ENCODE results near the gene TXNDC16. TPM values are rescaled to one million over a fixed set of nuclear protein-coding genes. Genes with fewer than 3 reads are reported as not detected.

TXNDC16 gene
- total RNA-seq, 2 donors from 2014 or later = 11.5 to 17.5 TPM

DNA sequence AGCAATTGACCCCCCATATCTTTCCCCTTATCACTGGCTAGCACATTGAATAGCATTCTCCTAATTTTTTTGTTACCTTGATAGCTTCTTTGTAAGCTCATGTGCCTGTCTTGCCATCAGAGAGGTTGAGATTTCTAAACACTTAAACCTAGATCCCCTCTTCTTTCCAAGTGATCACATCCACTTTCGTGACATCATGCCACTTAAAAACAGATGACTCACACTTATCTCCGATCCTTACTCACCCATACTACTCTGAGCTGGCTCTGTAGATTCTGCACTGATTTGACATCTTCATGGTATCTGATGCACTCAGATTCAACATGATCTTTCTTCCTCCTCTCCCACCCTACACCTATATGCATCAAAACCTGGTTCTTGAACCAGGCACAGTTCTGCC is 10.8 kb upstream of the TXNDC16 start:
- no peak for DNase-seq
- no peak overlapping the region for H3K27ac ChIP-seq (ENCODE audit: low read depth, low read length)
- no peaks in the 10 kb centered on the region for H3K9me3 ChIP-seq (ENCODE audit: control insufficient read depth, low read length)
- H3K4me3 ChIP-seq (ENCODE audit: low read length) = no peak overlapping the region
- H3K9ac ChIP-seq (ENCODE audit: extremely low read depth, low read length, poor library complexity, severe bottlenecking) = no peak overlapping the region
- H3K27me3 ChIP-seq (ENCODE audit: control insufficient read depth, insufficient read depth, low read length, poor library complexity, severe bottlenecking) = no peaks in the 10 kb centered on the region
- Mint-ChIP-seq H3K27ac (no peak overlapping the region), H3K27me3 (ENCODE audit: insufficient read depth) (no peaks in the 10 kb centered on the region), H3K4me3 (no peak overlapping the region), H3K9me3 (peaks cover 8% of the 10 kb centered on the region), H3K36me3 (ENCODE audit: low read depth) (peaks cover 13% of the 10 kb centered on the region), H3K4me1 (no peaks in the 10 kb centered on the region)
- H3K4me1 ChIP-seq (ENCODE audit: control insufficient read depth, insufficient read depth, low read length) = no peaks in the 10 kb centered on the region
- TF ChIP-seq, protein P1, sequence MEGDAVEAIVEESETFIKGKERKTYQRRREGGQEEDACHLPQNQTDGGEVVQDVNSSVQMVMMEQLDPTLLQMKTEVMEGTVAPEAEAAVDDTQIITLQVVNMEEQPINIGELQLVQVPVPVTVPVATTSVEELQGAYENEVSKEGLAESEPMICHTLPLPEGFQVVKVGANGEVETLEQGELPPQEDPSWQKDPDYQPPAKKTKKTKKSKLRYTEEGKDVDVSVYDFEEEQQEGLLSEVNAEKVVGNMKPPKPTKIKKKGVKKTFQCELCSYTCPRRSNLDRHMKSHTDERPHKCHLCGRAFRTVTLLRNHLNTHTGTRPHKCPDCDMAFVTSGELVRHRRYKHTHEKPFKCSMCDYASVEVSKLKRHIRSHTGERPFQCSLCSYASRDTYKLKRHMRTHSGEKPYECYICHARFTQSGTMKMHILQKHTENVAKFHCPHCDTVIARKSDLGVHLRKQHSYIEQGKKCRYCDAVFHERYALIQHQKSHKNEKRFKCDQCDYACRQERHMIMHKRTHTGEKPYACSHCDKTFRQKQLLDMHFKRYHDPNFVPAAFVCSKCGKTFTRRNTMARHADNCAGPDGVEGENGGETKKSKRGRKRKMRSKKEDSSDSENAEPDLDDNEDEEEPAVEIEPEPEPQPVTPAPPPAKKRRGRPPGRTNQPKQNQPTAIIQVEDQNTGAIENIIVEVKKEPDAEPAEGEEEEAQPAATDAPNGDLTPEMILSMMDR (conservative IDR thresholded peaks at IDR 0.05) = no peak
- H3K36me3 ChIP-seq (ENCODE audit: control insufficient read depth, insufficient read depth, low read length) = no peaks in the 10 kb centered on the region
- 89 to 96% methylated on average over 2 of the region's 2 CpGs for WGBS, 2 experiments (ENCODE audit: insufficient coverage in 1 of 2, insufficient read length in 1 of 2)

- peaks cover 10% of the 10 kb centered on the region for H3K27me3 ChIP-seq (ENCODE audit: control insufficient read depth, insufficient read depth, low read length, poor library complexity, severe bottlenecking)
- DNase-seq = no peak
- no peaks in the 10 kb centered on the region for H3K36me3 ChIP-seq (ENCODE audit: control insufficient read depth, insufficient read depth, low read length)
- H3K9ac ChIP-seq (ENCODE audit: extremely low read depth, low read length, poor library complexity, severe bottlenecking) = no peak overlapping the region
- H3K36me3 Mint-ChIP-seq (ENCODE audit: low read depth) = peaks cover 17% of the 10 kb centered on the region
- whole genome bisulfite sequencing, 2 experiments (ENCODE audit: insufficient coverage in 1 of 2, insufficient read length in 1 of 2) = 83 to 92% methylated on average over 2 of the region's 2 CpGs
- peaks cover 5% of the 10 kb centered on the region for H3K9me3 Mint-ChIP-seq
- H3K4me1 ChIP-seq (ENCODE audit: control insufficient read depth, insufficient read depth, low read length) = no peaks in the 10 kb centered on the region
- no peak overlapping the region for H3K4me3 Mint-ChIP-seq
- no peak overlapping the region for H3K27ac ChIP-seq (ENCODE audit: low read depth, low read length)
- no peaks in the 10 kb centered on the region for H3K9me3 ChIP-seq (ENCODE audit: control insufficient read depth, low read length)
- TF ChIP-seq, protein P1 (conservative IDR thresholded peaks at IDR 0.05) = no peak
- no peaks in the 10 kb centered on the region for H3K4me1 Mint-ChIP-seq
- H3K4me3 ChIP-seq (ENCODE audit: low read length) = no peak overlapping the region
- H3K27ac Mint-ChIP-seq = no peak overlapping the region
- peaks cover 6% of the 10 kb centered on the region for H3K27me3 Mint-ChIP-seq (ENCODE audit: insufficient read depth)
Observed at GRCh38 chr14:52558688-52559087, 6.4 kb upstream of the TXNDC16 start.

- peak; percentile 69 for DNase-seq
- WGBS, 2 experiments (ENCODE audit: insufficient coverage in 1 of 2, insufficient read length in 1 of 2) = 1 to 3% methylated on average over 10 to 21 of the region's 22 CpGs
- Histone ChIP-seq H3K27me3 (ENCODE audit: control insufficient read depth, insufficient read depth, low read length, poor library complexity, severe bottlenecking) (peaks cover 10% of the 10 kb centered on the region), H3K27ac (ENCODE audit: low read depth, low read length) (peak overlapping the region; percentile 44), H3K9me3 (ENCODE audit: control insufficient read depth, low read length) (no peaks in the 10 kb centered on the region), H3K4me3 (ENCODE audit: low read length) (peak overlapping the region; percentile 94), H3K36me3 (ENCODE audit: control insufficient read depth, insufficient read depth, low read length) (no peaks in the 10 kb centered on the region), H3K9ac (ENCODE audit: extremely low read depth, low read length, poor library complexity, severe bottlenecking) (peak overlapping the region; percentile 62), H3K4me1 (ENCODE audit: control insufficient read depth, insufficient read depth, low read length) (no peaks in the 10 kb centered on the region)
- Mint-ChIP-seq H3K9me3 (peaks cover 2% of the 10 kb centered on the region), H3K27ac (peak overlapping the region; percentile 93), H3K4me3 (peak overlapping the region; percentile 65), H3K27me3 (ENCODE audit: insufficient read depth) (peaks cover 6% of the 10 kb centered on the region), H3K36me3 (ENCODE audit: low read depth) (peaks cover 13% of the 10 kb centered on the region), H3K4me1 (peaks cover 9% of the 10 kb centered on the region)
- TF ChIP-seq, protein P1 (conservative IDR thresholded peaks at IDR 0.05) = peak; percentile 13
Observed at GRCh38 chr14:52553671-52554575, 1.6 kb upstream of the TXNDC16 start.
